NT2/D1 (cell line): Measurements from ENCODE around the gene LEAP2.

Experiments used
- DNase-seq: peaks from one replicate; pipeline ENCODE4 v3.0.0-alpha.2; 2011; ENCODE audit warnings: low read depth, low spot score
- H3K27me3 ChIP-seq: 2 replicates; pipeline ENCODE4 v1.6.0; 2011; ENCODE audit warnings: mild to moderate bottlenecking; ENCODE audit not compliant: insufficient read length, insufficient read depth
- H3K36me3 ChIP-seq: 2 replicates; pipeline ENCODE4 v1.6.1; 2011; ENCODE audit warnings: mild to moderate bottlenecking, low read length, mixed read lengths; ENCODE audit not compliant: insufficient read depth, insufficient read length
- H3K4me1 ChIP-seq: 2 replicates; pipeline ENCODE4 v1.5.1; 2011; ENCODE audit not compliant: insufficient read depth, insufficient read length
- H3K4me3 ChIP-seq: 2 replicates; pipeline ENCODE4 v1.5.1; 2011; ENCODE audit warnings: low read depth; ENCODE audit not compliant: insufficient read length
- H3K9ac ChIP-seq: 2 replicates; pipeline ENCODE4 v1.6.0; 2011; ENCODE audit warnings: low read depth; ENCODE audit not compliant: insufficient read length
- H3K9me3 ChIP-seq: 2 replicates; pipeline ENCODE4 v1.5.1; 2011; ENCODE audit warnings: mild to moderate bottlenecking, low read length; ENCODE audit not compliant: insufficient read depth
- SUZ12 ChIP-seq: IDR thresholded peaks from 2 replicates; pipeline ENCODE4 v1.6.1; 2011; ENCODE audit not compliant: insufficient read length, insufficient read depth; ENCODE audit errors: extremely low read depth
- YY1 ChIP-seq: IDR thresholded peaks from 2 replicates; pipeline ENCODE4 v1.6.1; 2011; ENCODE audit not compliant: insufficient read length, insufficient read depth
- ZNF274 ChIP-seq: IDR thresholded peaks from 2 replicates; pipeline ENCODE4 v1.6.1; 2011; ENCODE audit warnings: mild to moderate bottlenecking, low read depth, low read length

The LEAP2 gene

DNA sequence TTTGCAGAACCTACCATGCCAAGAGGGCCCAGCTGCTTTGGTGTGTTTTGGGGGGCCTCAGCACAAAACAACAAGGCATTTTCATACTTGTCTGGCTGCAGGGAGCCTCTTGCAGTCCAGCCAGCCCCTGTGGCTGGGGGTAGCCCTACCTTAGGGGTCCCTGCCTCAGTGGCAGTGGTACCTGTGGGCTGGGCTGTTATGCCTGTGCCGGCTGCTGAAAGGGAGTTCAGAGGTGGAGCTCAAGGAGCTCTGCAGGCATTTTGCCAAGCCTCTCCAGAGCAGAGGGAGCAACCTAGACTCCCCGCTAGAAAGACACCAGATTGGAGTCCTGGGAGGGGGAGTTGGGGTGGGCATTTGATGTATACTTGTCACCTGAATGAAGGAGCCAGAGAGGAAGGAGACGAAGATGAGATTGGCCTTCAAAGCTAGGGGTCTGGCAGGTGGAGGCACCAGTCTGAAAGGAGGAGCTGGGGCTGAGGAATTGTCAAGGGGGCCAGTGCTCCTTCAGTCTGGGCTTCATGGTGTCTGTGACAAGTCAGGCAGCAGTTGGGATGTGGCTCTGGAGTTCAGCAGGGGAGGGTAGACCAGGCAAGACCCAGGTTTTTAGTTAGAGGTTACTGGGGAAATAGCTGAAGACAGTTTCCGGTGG is 44.5 kb upstream of the LEAP2 start:
- TF ChIP-seq ZNF274 = no peak
- TF ChIP-seq SUZ12 = no peak
- TF ChIP-seq YY1 = no peak
- Histone ChIP-seq H3K4me1 (peaks cover 5% of the 10 kb centered on the region), H3K9ac (no peak overlapping the region), H3K9me3 (no peaks in the 10 kb centered on the region), H3K4me3 (no peak overlapping the region), H3K27me3 (peaks cover 52% of the 10 kb centered on the region), H3K36me3 (no peaks in the 10 kb centered on the region)
- DNase-seq = no peak

DNA sequence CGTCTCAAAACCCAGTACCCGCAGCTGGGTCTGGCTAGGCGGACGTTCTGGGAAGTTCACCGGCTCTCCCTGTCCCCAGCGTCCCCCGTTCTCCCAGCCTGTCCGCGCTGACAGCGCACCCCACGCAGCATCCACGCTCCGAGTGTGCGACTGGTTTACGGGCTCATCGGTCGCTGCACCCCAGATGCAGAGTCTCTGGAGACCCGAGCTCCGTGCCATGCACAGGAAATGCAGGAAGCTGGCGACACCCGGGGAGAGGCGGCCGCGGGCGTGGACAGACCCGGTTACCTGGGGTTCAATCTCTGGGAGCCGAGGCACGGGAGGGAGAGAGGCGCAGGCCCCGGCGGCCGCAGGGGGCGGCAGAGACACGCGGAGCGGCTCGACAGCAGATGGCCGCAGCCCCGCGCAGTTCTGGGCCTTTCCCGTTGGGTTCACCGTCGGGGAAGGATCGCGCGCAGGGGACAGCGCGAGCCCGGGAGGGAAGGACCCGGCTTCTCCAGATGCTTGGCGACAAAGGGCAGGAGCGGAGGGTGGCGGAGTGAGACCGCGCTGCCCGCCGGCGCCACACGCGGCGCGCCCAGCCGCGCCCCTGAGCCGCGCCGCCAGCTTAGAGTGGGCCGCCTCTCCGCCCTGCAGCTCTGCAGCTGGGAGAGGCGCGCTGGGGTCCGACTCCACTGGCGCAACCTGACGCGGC is 43.6 kb upstream of the LEAP2 start:
- Histone ChIP-seq H3K9ac (peak overlapping the region; percentile 85), H3K36me3 (no peaks in the 10 kb centered on the region), H3K9me3 (no peaks in the 10 kb centered on the region), H3K4me1 (peaks cover 5% of the 10 kb centered on the region), H3K27me3 (peaks cover 49% of the 10 kb centered on the region), H3K4me3 (peak overlapping the region; percentile 62)
- no peak for TF ChIP-seq YY1
- DNase-seq = no peak

DNA sequence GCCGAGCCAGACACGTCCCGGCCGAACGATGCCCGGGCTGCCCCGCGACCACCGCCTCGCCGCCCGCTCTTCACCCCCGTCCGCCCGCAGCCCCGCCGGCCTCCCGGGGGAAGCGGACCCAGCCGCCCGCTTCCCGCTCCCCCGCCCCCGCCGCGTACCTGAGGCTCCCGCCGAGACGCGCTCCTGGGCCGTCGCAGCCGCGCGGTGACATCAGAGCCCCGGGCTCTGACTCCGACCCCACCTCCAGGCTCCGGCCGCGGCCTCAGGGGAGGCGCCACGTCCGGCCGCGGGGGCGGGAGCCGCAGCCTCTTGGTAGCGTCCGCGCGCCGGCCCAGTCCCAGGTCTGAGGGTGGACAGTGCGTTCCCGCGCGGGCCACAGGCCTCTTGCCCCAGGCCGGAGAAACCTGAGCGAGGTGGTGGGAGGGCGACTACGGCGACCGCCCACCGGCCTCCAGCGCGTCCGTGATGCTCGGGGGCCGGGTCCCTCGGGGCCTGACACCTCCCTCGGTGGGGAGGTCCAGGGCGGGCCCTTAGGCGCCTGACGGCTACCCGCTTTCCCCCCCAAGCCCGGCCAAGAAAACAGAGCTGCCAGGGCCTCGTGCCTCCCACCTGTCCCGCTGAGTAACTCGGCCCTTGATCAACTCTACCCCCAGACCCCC is 42.9 kb upstream of the LEAP2 start, which contains the start of gene SHROOM1:
Gene SHROOM1 (minus strand): TSS at position 212 of the 659 bp plus-strand sequence. CDS start 4,507 bp downstream, outside the sequence.
- Histone ChIP-seq H3K9me3 (no peaks in the 10 kb centered on the region), H3K9ac (peak within 1 kb of the TSS; percentile 85), H3K4me3 (peak within 1 kb of the TSS; percentile 62), H3K27me3 (peaks cover 44% of the 10 kb centered on the region), H3K36me3 (no peaks in the 10 kb centered on the region), H3K4me1 (peaks cover 5% of the 10 kb centered on the region)
- DNase-seq = no peak
- TF ChIP-seq SUZ12 = no peak
- no peak for TF ChIP-seq ZNF274
- no peak for TF ChIP-seq YY1

DNA sequence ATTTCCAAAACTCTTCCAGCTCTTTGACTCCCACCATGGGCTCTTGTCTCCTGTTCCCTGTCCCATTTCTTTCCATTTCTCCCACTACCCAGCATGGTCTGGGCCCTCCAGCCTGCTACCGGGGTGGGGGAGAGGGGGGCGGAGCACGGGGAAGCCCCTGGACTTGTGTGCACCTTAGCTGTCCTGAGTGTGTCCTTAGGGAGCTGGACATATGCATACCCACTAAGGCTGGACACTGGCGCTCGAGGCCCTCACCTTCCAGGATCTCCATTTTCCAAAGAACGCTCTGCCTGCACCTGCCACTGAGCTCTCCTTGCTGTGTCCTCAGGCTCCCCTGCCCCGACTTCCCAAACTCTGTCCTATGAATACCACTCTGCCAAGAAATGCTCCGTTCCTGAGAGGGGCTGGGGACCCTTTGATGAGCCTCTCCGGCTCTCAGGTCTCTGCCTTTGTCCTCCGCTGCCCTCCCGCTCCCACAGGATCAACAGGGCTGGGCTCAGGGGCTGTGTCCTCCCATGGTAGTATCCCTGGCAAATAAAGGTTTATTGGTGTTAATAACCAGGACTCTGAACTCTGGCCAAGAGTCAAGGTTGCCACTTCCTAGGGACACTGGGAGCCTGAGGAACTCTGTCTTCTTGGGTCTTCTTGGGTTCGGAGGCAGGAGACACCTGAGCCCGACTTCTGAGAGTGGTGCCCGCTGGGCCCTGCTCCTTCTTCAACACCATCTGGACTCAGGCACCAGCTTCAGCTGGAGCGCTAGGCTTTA is 42.2 kb upstream of the LEAP2 start:
- no peaks in the 10 kb centered on the region for H3K9me3 ChIP-seq
- peak overlapping the region; percentile 62 for H3K4me3 ChIP-seq
- TF ChIP-seq ZNF274 (no peak), YY1 (no peak), SUZ12 (no peak)
- H3K9ac ChIP-seq = peak overlapping the region; percentile 61
- peaks cover 2% of the 10 kb centered on the region for H3K4me1 ChIP-seq
- peaks cover 39% of the 10 kb centered on the region for H3K27me3 ChIP-seq
- DNase-seq = no peak
- no peaks in the 10 kb centered on the region for H3K36me3 ChIP-seq

DNA sequence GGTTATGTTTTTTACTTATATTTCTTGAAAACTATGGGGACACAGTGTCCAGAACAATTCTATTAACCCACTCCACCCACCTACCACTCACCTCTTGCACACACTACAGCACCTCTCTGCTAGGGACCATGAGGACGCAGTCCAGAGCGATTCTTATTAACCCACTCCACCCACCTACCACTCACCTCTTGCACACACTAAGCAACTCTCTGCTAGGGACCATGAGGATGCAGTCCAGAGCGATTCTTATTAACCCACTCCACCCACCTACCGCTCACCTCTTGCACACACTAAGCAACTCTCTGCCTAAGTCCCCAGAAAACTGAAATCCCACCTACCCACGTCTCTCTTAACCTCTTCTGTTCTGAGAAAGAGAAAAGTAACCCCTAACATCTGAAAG is 40.9 kb upstream of the LEAP2 start:
- H3K9me3 ChIP-seq = no peaks in the 10 kb centered on the region
- H3K9ac ChIP-seq = no peak overlapping the region
- H3K4me1 ChIP-seq = peaks cover 2% of the 10 kb centered on the region
- peaks cover 29% of the 10 kb centered on the region for H3K27me3 ChIP-seq
- H3K4me3 ChIP-seq = no peak overlapping the region
- no peaks in the 10 kb centered on the region for H3K36me3 ChIP-seq
- no peak for DNase-seq
- TF ChIP-seq ZNF274 (no peak), SUZ12 (no peak), YY1 (no peak)

DNA sequence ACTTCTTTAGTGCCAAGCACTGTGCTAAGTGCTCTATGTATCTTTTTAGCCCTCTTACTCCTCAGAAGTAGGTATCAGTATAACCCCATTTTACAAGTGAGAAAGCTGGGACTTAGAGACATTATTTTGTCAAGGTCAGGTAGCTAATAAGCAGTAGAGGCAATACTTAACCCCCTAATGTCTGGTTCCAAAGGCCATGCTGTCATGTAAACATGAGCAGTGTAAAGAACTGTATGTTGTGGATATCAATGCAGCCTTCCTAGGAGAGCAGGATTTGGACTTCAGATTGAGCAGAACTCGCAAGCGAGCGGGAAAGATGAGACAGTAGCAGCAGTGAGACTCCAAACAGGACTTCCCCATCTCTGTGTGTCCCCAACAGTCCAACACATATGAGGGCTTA is 39.4 kb upstream of the LEAP2 start:
- Histone ChIP-seq H3K36me3 (no peaks in the 10 kb centered on the region), H3K27me3 (peaks cover 15% of the 10 kb centered on the region), H3K4me1 (peaks cover 2% of the 10 kb centered on the region), H3K9me3 (no peaks in the 10 kb centered on the region), H3K4me3 (no peak overlapping the region), H3K9ac (no peak overlapping the region)
- no peak for DNase-seq
- no peak for TF ChIP-seq YY1
- TF ChIP-seq SUZ12 = no peak
- no peak for TF ChIP-seq ZNF274
